BLaER1 treated with 17β-estradiol and CSF1 and Interleukin-3, amounts not matched to agents 10 nM and 100 nM (cell line): Measurements from ENCODE around the gene PTPRF.

ENCODE experiments used
- H3K27ac ChIP-seq, 11 experiments: shearing (Covaris generic); formaldehyde crosslinking; 2 replicates each; pipeline ENCODE4 v1.8.1; 2022
- H3K27me3 ChIP-seq, 11 experiments: shearing (Covaris generic); formaldehyde crosslinking; 2 replicates each; pipeline ENCODE4 v1.8.1; 2022
- H3K36me3 ChIP-seq, 11 experiments: shearing (Covaris generic); formaldehyde crosslinking; 2 replicates each; pipeline ENCODE4 v1.8.1; 2022
- H3K4me1 ChIP-seq, 10 experiments: shearing (Covaris generic); formaldehyde crosslinking; 2 replicates each; pipeline ENCODE4 v1.8.1; 2022
- H3K4me2 ChIP-seq, 11 experiments: shearing (Covaris generic); formaldehyde crosslinking; 2 replicates each; pipeline ENCODE4 v1.8.1; 2022
- H3K4me3 ChIP-seq, 10 experiments: shearing (Covaris generic); formaldehyde crosslinking; 2 replicates each; pipeline ENCODE4 v1.8.1; 2022
- H3K9ac ChIP-seq, 11 experiments: shearing (Covaris generic); formaldehyde crosslinking; 2 replicates each; pipeline ENCODE4 v1.8.1; 2022
- H3K9me3 ChIP-seq, 11 experiments: shearing (Covaris generic); formaldehyde crosslinking; replicated peaks in 1 of 11; 2 replicates each; pipeline ENCODE4 v1.8.1; 2022
- H4K20me1 ChIP-seq, 11 experiments: shearing (Covaris generic); formaldehyde crosslinking; 2 replicates each; pipeline ENCODE4 v1.8.1; 2022
- Cebpa-rat ChIP-seq, 11 experiments: shearing (Covaris generic); IDR thresholded peaks; 2 replicates each; pipeline ENCODE4 v1.8.1; 2022

The PTPRF gene

DNA sequence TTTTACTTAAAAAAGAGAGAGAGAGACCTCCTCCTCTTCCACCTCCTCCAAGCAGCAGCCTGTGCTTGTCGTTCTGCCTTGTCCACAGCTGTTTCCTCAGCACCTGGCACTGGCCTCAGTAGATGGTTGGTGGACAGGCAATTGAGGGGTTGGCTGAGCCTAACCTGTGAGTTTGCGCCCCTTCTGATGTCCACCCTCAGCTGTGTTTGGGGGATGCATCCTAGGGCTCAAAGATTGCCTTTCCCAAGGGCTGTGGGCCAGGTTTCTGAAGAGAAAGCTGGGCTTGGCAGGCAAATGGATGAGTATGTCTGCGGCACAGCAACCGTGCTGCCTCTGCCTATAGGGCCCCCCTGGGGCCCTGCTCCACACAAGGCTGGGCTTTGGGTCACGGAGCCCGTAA lies 84.2 kb downstream of the PTPRF start:
- Histone ChIP-seq H4K20me1 (no peaks in the 10 kb centered on the region; a peak in 2 of 22 replicates), H3K27me3 (no peaks in the 10 kb centered on the region), H3K9ac (no peak overlapping the region), H3K36me3 (peaks cover 0 to 69% (median 35%) of the 10 kb centered on the region in 11 experiments; a peak in 10 of 22 replicates), H3K4me1 (no peaks in the 10 kb centered on the region), H3K4me3 (no peak overlapping the region), H3K9me3 (no peaks in the 10 kb centered on the region), H3K27ac (no peak overlapping the region), H3K4me2 (no peak overlapping the region)
- TF ChIP-seq Cebpa-rat (IDR thresholded peaks at IDR 0.05): no peak

DNA sequence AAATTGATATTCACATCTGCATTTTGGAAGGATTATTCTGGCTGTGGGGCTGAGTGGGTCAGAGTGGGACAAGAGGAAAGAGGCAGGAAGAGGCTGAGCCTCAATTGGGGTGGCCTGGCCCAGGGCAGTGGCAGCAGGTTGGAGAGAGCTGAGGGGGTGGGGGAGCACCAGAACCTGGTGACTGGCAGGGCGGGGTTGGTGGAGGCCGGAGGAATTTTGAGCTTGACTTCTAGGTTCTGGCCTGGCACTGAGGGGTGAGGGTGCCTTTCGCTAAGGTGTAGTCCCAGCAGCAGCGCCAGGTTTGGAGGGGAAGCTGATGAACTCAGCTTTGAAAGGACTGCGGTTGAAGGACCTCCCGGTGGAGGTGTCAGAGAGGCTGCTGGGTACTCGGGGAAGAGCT lies 85.7 kb downstream of the PTPRF start:
- H3K9me3 ChIP-seq: no peaks in the 10 kb centered on the region
- H3K4me1 ChIP-seq: no peaks in the 10 kb centered on the region; a peak in 1 of 20 replicates
- H4K20me1 ChIP-seq: no peaks in the 10 kb centered on the region; a peak in 2 of 22 replicates
- TF ChIP-seq Cebpa-rat (IDR thresholded peaks at IDR 0.05): no peak
- H3K27ac ChIP-seq: no peak overlapping the region
- no peak overlapping the region for H3K4me2 ChIP-seq
- H3K9ac ChIP-seq: no peak overlapping the region
- H3K4me3 ChIP-seq: no peak overlapping the region
- no peaks in the 10 kb centered on the region for H3K27me3 ChIP-seq
- peaks cover 0 to 65% (median 39%) of the 10 kb centered on the region in 11 experiments; a peak in 10 of 22 replicates for H3K36me3 ChIP-seq

DNA sequence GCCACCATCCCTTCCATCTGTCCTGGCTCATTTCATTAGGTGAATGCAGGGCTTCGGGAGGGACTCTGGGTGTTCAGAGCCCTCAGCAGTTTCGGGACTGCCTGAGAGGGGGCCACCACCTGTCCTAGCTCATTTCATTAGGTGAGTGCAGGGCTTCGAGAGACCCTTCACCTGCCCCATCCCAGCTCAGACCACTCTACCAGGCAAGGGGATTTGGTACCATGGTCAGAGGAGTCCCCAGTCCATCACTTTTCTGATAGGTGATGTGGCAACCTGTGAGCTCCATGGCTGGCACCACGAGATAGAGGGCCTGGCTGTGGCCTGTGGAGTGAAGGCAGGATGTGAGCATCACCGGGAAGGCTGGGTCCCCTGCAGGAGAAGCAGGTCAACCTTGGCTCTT lies 86.3 kb downstream of the PTPRF start:
- Histone ChIP-seq H3K27ac (no peak overlapping the region), H4K20me1 (no peaks in the 10 kb centered on the region; a peak in 1 of 22 replicates), H3K4me3 (no peak overlapping the region), H3K4me2 (no peak overlapping the region), H3K4me1 (peaks cover 0 to 4% (median 2%) of the 10 kb centered on the region in 10 experiments; a peak in 14 of 20 replicates), H3K27me3 (no peaks in the 10 kb centered on the region), H3K36me3 (peaks cover 0 to 70% (median 39%) of the 10 kb centered on the region in 11 experiments; a peak in 10 of 22 replicates), H3K9me3 (no peaks in the 10 kb centered on the region), H3K9ac (no peak overlapping the region)
- no peak for TF ChIP-seq Cebpa-rat (IDR thresholded peaks at IDR 0.05)

DNA sequence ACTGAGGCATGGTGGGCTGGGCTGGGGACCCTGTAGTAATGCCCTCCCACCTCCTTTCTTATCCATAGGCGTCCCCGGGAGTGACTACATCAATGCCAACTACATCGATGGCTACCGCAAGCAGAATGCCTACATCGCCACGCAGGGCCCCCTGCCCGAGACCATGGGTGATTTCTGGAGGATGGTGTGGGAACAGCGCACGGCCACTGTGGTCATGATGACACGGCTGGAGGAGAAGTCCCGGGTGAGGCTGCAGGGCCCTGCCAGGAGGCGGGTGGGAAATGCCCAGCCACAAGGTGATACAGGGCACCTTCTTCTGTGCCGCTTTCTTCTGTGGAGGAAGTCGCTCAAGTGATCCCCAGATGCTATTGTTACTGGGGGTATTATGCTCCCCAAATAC lies 87.0 kb downstream of the PTPRF start:
- Histone ChIP-seq H3K27me3 (no peaks in the 10 kb centered on the region), H3K4me1 (peaks cover 4 to 10% (median 9%) of the 10 kb centered on the region in 10 experiments; a peak in 18 of 20 replicates), H3K27ac (no peak overlapping the region), H4K20me1 (no peaks in the 10 kb centered on the region; a peak in 1 of 22 replicates), H3K4me3 (no peak overlapping the region), H3K9ac (no peak overlapping the region), H3K4me2 (no peak overlapping the region), H3K9me3 (no peaks in the 10 kb centered on the region), H3K36me3 (peaks cover 0 to 72% (median 39%) of the 10 kb centered on the region in 11 experiments; a peak in 10 of 22 replicates)
- TF ChIP-seq Cebpa-rat (IDR thresholded peaks at IDR 0.05): no peak

DNA sequence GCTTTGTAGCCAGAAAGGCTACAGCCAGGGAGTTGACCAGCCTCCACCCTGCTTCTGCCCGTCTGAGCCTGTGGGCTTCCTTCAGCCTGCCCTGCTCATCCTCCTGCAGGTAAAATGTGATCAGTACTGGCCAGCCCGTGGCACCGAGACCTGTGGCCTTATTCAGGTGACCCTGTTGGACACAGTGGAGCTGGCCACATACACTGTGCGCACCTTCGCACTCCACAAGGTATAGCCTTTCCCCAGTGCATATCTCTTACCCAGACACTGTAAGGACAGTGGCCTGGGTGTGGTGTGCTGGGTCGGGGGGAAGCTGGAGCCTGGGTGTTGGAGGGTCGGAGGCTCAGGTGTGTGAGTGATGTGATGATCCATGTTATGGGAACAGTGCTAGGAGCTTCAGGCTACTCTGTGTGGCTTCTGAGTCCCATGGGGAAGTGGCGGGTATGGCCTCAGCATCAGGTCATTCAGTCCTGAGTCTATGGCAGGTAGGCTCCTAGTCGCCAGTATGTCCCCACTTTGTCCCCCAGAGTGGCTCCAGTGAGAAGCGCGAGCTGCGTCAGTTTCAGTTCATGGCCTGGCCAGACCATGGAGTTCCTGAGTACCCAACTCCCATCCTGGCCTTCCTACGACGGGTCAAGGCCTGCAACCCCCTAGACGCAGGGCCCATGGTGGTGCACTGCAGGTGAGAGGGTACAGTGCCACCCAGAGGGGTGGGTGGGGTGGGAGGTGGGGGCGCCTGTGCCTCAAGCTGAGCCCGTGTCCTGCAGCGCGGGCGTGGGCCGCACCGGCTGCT lies 88.0 kb downstream of the PTPRF start:
- H3K27ac ChIP-seq: no peak overlapping the region
- no peak overlapping the region for H3K9ac ChIP-seq
- H4K20me1 ChIP-seq: no peaks in the 10 kb centered on the region; a peak in 2 of 22 replicates
- TF ChIP-seq Cebpa-rat (IDR thresholded peaks at IDR 0.05): no peak
- no peak overlapping the region for H3K4me3 ChIP-seq
- no peaks in the 10 kb centered on the region for H3K9me3 ChIP-seq
- peaks cover 0 to 64% (median 33%) of the 10 kb centered on the region in 11 experiments; a peak in 10 of 22 replicates for H3K36me3 ChIP-seq
- H3K27me3 ChIP-seq: no peaks in the 10 kb centered on the region
- H3K4me1 ChIP-seq: peaks cover 7 to 14% (median 13%) of the 10 kb centered on the region in 10 experiments; a peak in 18 of 20 replicates
- no peak overlapping the region for H3K4me2 ChIP-seq

DNA sequence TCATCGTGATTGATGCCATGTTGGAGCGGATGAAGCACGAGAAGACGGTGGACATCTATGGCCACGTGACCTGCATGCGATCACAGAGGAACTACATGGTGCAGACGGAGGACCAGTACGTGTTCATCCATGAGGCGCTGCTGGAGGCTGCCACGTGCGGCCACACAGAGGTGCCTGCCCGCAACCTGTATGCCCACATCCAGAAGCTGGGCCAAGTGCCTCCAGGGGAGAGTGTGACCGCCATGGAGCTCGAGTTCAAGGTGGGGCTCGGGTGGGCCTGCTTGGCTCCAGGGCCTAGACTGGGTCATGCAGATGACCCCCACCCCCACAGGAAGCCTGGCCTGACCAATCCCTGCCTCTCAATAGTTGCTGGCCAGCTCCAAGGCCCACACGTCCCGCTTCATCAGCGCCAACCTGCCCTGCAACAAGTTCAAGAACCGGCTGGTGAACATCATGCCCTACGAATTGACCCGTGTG lies 88.7 kb downstream of the PTPRF start:
- Histone ChIP-seq H3K4me1 (peaks cover 7 to 14% (median 13%) of the 10 kb centered on the region in 10 experiments; a peak in 18 of 20 replicates), H3K27ac (no peak overlapping the region), H3K9ac (no peak overlapping the region)

DNA sequence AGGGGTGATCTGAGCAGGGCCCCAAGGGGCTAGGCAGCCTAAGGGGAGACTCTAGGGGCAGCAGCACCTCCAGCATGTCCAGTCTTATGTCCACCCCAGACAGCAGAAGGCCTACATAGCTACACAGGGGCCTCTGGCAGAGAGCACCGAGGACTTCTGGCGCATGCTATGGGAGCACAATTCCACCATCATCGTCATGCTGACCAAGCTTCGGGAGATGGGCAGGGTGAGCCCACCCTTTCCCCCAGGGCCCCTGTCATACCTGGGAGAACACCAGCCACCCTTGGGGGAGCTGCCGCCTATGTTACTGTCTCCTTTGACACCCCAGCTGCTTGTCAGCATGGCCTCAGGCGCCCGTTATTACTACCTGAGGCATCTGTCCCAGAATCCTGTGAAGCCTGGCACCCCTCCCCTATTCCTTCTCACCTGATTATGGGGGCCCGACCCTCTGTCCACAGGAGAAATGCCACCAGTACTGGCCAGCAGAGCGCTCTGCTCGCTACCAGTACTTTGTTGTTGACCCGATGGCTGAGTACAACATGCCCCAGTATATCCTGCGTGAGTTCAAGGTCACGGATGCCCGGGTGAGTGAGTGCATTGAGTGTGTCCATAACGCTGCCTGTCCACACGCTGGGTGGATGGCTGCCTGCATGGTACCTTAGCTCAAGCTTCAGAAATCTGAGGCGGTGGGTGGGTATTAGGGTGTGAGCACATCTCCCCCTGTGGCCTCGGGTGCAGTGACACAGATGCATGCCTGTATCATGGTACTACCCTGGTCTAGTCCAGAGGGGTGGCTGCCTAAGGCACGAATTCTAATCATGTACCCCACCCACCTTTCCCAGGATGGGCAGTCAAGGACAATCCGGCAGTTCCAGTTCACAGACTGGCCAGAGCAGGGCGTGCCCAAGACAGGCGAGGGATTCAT lies 89.6 kb downstream of the PTPRF start:
- Histone ChIP-seq H3K27ac (no peak overlapping the region), H3K36me3 (peaks cover 0 to 53% (median 29%) of the 10 kb centered on the region in 11 experiments; a peak in 10 of 22 replicates), H3K9ac (no peak overlapping the region), H3K4me3 (no peak overlapping the region), H3K9me3 (no peaks in the 10 kb centered on the region), H4K20me1 (no peaks in the 10 kb centered on the region; a peak in 2 of 22 replicates), H3K27me3 (no peaks in the 10 kb centered on the region), H3K4me1 (peaks cover 7 to 14% (median 13%) of the 10 kb centered on the region in 10 experiments; a peak in 18 of 20 replicates), H3K4me2 (no peak overlapping the region)
- TF ChIP-seq Cebpa-rat (IDR thresholded peaks at IDR 0.05): no peak

More for the DNA sequence above, 88.7 kb downstream of the PTPRF start:
- H3K27me3 ChIP-seq: no peaks in the 10 kb centered on the region
- H3K36me3 ChIP-seq: peaks cover 0 to 57% (median 29%) of the 10 kb centered on the region in 11 experiments; a peak in 10 of 22 replicates
- H4K20me1 ChIP-seq: no peaks in the 10 kb centered on the region; a peak in 2 of 22 replicates
- H3K9me3 ChIP-seq: no peaks in the 10 kb centered on the region
- TF ChIP-seq Cebpa-rat (IDR thresholded peaks at IDR 0.05): no peak
- H3K4me2 ChIP-seq: no peak overlapping the region
- H3K4me3 ChIP-seq: no peak overlapping the region

DNA sequence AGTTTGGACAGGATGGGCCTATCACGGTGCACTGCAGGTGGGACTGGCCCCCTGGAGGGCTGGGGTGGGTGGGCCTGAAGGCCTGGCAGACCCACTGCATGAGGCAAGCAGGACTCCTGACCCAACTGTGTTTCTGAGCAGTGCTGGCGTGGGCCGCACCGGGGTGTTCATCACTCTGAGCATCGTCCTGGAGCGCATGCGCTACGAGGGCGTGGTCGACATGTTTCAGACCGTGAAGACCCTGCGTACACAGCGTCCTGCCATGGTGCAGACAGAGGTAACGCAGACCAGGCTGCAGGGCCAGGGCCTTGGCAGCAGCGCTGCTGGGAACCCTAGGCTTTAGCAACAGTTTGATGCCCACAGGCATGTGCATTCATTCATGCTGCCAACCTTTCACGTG lies 90.3 kb downstream of the PTPRF start:
- Histone ChIP-seq H3K4me3 (no peak overlapping the region), H3K4me1 (peaks cover 7 to 14% (median 13%) of the 10 kb centered on the region in 10 experiments; a peak in 18 of 20 replicates), H3K36me3 (peaks cover 0 to 51% (median 29%) of the 10 kb centered on the region in 11 experiments; a peak in 10 of 22 replicates), H3K27ac (no peak overlapping the region), H3K4me2 (no peak overlapping the region), H3K9ac (no peak overlapping the region), H3K9me3 (no peaks in the 10 kb centered on the region), H4K20me1 (no peaks in the 10 kb centered on the region; a peak in 2 of 22 replicates), H3K27me3 (no peaks in the 10 kb centered on the region)
- no peak for TF ChIP-seq Cebpa-rat (IDR thresholded peaks at IDR 0.05)
